HepG2 (cell line): Measurements from ENCODE around the gene ZNF132.

Source experiments
- CTCF ChIP-seq: sonication (generic); formaldehyde crosslinking; IDR thresholded peaks from 2 replicates; pipeline ENCODE4 v1.5.0; 2020; ENCODE audit warnings: mild to moderate bottlenecking, missing genetic modification reagents, moderate library complexity
- POLR2AphosphoS5 ChIP-seq: IDR thresholded peaks from 2 replicates; pipeline ENCODE4 v1.6.1; 2012; ENCODE audit warnings: low read depth, low read length
- SP2 ChIP-seq: sonication (generic); formaldehyde crosslinking; IDR thresholded peaks from 2 replicates; pipeline ENCODE4 v1.5.1; 2020; ENCODE audit warnings: mild to moderate bottlenecking, missing genetic modification reagents
- SP5 ChIP-seq: IDR thresholded peaks from 2 replicates; pipeline ENCODE4 v1.6.1; 2016; ENCODE audit warnings: low read depth, borderline replicate concordance
- ZNF382 ChIP-seq: sonication (generic); formaldehyde crosslinking; IDR thresholded peaks from 2 replicates; pipeline ENCODE4 v1.5.0; 2020; ENCODE audit warnings: missing genetic modification reagents, mild to moderate bottlenecking, borderline replicate concordance
- TF ChIP-seq, protein P1 (sequence below): sonication (generic); formaldehyde crosslinking; IDR thresholded peaks from 2 replicates; pipeline ENCODE4 v1.5.0; 2020; ENCODE audit warnings: mild to moderate bottlenecking, missing genetic modification reagents, borderline replicate concordance

DNA sequence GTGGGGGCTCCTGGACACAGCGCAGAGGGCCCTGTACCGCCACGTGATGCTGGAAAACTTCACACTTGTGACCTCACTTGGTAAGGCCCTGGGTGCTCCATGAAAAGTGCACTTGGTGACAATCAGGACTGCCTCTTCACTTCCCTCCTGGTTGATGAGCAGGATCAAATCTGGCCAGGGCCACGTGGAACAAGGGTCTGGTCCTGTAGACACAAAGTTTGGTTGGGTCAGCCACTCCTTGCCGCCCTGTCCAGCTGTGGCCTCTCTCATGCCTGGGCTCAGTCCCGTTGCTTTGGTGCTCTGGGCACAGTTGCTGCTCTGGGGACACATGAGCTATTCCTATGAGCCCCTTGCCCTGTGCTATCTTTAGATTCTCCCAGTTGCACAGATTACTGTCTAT lies 13.8 kb upstream of the ZNF132 start:
- TF ChIP-seq ZNF382 (CRISPR knock-in tag): no peak
- no peak for TF ChIP-seq CTCF
- no peak for TF ChIP-seq SP2
- no peak for TF ChIP-seq POLR2AphosphoS5
- no peak for TF ChIP-seq SP5 (CRISPR knock-in tag)
- TF ChIP-seq, protein P1, sequence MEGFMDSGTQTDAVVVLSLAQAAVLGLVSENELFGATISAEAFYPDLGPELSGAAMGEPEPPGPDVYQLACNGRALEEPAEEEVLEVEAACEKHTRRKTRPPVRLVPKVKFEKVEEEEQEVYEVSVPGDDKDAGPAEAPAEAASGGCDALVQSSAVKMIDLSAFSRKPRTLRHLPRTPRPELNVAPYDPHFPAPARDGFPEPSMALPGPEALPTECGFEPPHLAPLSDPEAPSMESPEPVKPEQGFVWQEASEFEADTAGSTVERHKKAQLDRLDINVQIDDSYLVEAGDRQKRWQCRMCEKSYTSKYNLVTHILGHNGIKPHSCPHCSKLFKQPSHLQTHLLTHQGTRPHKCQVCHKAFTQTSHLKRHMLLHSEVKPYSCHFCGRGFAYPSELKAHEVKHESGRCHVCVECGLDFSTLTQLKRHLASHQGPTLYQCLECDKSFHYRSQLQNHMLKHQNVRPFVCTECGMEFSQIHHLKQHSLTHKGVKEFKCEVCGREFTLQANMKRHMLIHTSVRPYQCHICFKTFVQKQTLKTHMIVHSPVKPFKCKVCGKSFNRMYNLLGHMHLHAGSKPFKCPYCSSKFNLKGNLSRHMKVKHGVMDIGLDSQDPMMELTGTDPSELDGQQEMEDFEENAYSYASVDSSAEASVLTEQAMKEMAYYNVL (CRISPR knock-in tag): no peak
